NK-92 (cell line): Measurements from ENCODE around the gene PXMP2.
"Not testable (repeated sequence)": the region's sequence is repeated elsewhere in the genome, so short reads cannot be mapped to it uniquely, and the experiment has no call there.

Experiments used
- DNase-seq: peaks from one replicate; lab custom pipeline; 2025; ENCODE audit not compliant: unreplicated experiment; lab: John Stamatoyannopoulos, UW

Gene PXMP2

DNA sequence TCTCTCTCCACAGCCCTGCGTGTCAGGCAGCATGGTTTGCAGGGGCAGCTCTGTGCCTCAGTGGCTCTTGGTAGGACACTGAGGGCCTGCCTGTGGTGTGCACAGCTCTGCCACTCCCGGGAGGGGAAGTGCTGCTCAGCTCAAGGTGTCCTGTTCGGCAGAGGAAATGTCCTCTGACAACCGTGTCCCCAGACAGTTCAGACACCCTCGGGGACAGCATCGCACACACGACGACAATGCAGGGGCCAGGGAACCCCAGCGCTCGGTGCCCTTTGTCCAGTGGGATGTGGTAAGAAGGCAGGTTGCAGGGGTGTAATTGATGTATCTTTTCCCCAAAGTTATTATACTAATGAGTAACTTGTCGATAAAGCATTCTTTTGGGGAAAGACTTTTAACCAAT is 60.0 kb downstream of the PXMP2 start:
- no peak for DNase-seq

DNA sequence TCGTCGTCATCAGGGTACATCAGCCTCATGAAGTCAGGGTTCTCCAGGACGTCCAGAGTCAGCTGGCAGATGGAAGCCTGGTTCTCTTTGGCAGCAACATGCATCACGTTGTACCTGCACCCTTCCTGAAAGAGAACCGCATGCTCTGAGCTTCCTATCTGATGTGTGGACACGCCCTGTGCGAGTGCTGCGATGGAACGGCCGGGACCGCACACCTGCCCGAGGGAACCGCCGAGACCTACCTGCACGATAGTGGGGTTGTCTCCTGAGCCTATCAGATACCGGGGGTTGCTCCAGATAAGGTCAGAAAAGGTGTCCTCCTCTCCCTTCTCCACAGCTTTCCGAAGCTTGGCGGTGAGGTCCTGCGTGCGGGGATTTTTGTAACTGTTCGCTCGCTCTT is 60.5 kb downstream of the PXMP2 start:
- no peak for DNase-seq

DNA sequence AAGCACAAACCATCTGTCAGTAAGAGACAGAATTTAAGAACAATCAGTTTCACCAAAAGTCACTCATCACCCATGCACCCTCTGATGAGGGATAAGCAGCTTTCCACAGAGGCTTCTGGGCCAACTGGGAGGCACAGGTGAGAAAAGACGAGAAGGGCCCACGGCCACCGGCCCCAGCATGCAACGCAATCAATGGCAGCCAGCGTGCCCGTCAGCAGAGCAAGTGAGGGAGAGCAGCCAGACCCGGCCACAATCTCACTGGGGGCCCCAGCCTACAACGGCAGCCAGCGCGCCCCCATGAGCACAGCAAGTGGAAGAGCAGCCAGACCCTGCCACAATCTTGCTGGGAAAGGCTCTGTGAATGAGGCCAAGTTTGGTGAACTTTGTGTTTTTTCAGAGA is 60.9 kb downstream of the PXMP2 start:
- no peak for DNase-seq

DNA sequence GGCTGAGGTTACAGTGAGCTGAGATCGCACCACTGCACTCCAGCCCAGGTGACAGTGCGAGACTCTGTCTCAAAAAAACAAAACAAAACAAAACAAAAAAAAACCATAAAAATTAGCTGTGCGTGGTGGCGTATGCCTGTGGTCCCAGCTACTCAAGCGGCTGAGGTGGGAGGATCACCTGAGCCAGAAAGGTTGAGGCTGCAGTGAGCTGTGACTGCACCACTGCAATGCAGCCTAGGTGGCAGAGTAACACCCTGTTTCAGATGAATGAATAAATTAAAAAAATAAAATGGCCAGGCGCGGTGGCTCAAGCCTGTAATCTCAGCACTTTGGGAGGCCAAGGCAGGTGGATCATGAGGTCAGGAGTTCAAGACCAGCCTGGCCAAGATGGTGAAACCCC is 66.3 kb downstream of the PXMP2 start:
- DNase-seq: not testable (repeated sequence)

DNA sequence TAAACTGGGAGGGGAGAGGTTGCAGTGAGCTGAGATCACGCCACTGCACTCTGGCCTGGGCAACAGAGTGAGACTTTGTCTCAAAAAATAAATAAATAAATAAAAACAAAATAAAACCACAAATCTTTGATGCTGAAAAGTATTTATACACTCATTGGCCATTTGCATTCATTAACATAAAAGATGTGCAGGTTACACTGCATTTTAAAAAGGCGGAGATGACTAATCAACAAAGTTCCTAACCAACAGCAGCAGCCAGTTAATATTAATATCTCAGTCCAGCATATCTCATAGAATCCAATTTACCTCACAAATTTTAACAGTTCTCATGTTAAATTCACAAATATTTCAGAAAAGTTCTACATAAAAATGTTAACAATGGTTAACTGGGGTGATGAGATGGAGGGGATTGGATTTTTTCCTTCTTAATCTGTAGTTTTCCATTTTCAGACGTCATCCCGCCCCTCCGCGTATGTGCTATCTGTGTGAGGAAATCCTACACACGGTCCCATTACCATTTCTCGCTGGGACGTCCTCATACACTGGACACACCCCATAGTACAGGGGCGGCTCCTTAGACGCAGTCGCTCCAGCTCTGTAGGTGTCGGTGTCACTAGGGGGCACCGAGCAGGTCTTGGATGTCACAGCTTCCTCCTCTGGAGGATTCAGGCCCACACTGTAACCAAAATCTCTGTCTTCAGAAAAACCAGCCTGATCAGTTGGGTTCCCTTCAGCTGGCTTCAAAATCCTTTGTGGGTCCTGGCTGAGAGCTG is 67.0 kb downstream of the PXMP2 start:
- no peak for DNase-seq
